Anterior cingulate cortex (tissue), 58 donors: ENCODE measurements around the gene CCL24.
"Not testable (repeated sequence)": the region's sequence is repeated elsewhere in the genome, so short reads cannot be mapped to it uniquely, and the experiment has no call there.

Experiments used
- DNase-seq, 58 donors: peaks; one replicate each; lab custom pipeline; 2025; lab: John Stamatoyannopoulos, UW

Gene CCL24

GRCh38 chr7:75813781-75814236 is at the start of gene CCL24:
Gene CCL24 (minus strand): TSS chr7:75813806. CDS start chr7:75813715, 91 bp downstream.
- no peak for DNase-seq

GRCh38 chr7:75861636-75862035 is 48.0 kb upstream of the CCL24 start:
- DNase-seq = no peak

GRCh38 chr7:75858410-75858809 is 44.8 kb upstream of the CCL24 start:
- no peak for DNase-seq

- no peak for DNase-seq
Measured at GRCh38 chr7:75856536-75856935, 42.9 kb upstream of the CCL24 start.

GRCh38 chr7:75854813-75855345 is 41.3 kb upstream of the CCL24 start:
- not testable (repeated sequence) for DNase-seq

GRCh38 chr7:75854233-75854632 is 40.6 kb upstream of the CCL24 start:
- no peak for DNase-seq

GRCh38 chr7:75850235-75850634 is 36.6 kb upstream of the CCL24 start:
- no peak for DNase-seq

- no peak for DNase-seq
Measured at GRCh38 chr7:75849573-75849972, 36.0 kb upstream of the CCL24 start.

GRCh38 chr7:75847707-75848106 is 34.1 kb upstream of the CCL24 start:
- no peak for DNase-seq

- not testable (repeated sequence) for DNase-seq
Measured at GRCh38 chr7:75845132-75845531, 31.5 kb upstream of the CCL24 start.

GRCh38 chr7:75844158-75844557 is 30.6 kb upstream of the CCL24 start:
- DNase-seq = no peak

- no peak for DNase-seq
Measured at GRCh38 chr7:75843613-75844116, 30.1 kb upstream of the CCL24 start.

GRCh38 chr7:75842836-75843446 is 29.3 kb upstream of the CCL24 start:
- peak in 3 of 58 donors; percentile 3 to 47 (median 3) for DNase-seq

- DNase-seq = no peak
Measured at GRCh38 chr7:75840029-75840428, 26.4 kb upstream of the CCL24 start.

GRCh38 chr7:75838281-75838930 is 24.8 kb upstream of the CCL24 start:
- DNase-seq = not testable (repeated sequence)

- no peak for DNase-seq
Measured at GRCh38 chr7:75836798-75837197, 23.2 kb upstream of the CCL24 start.

- DNase-seq = no peak
Measured at GRCh38 chr7:75835688-75836285, 22.2 kb upstream of the CCL24 start.

- DNase-seq = not testable (repeated sequence)
Measured at GRCh38 chr7:75833662-75834061, 20.1 kb upstream of the CCL24 start.

- DNase-seq = no peak
Measured at GRCh38 chr7:75830978-75831377, 17.4 kb upstream of the CCL24 start.

GRCh38 chr7:75829656-75830055 is 16.1 kb upstream of the CCL24 start:
- peak in 4 of 58 donors; percentile 1 to 9 (median 4) for DNase-seq

GRCh38 chr7:75823198-75823910 is 9.7 kb upstream of the CCL24 start:
- DNase-seq = no peak
